GM10266 (cell line): ENCODE measurements around the gene LRGUK.
"Not testable (repeated sequence)": the region's sequence is repeated elsewhere in the genome, so short reads cannot be mapped to it uniquely, and the experiment has no call there.

Experiments used
- DNase-seq: peaks from one replicate; pipeline ENCODE4 v3.0.0; 2012; ENCODE audit errors: extremely low spot score
- CTCF ChIP-seq: IDR thresholded peaks from 2 replicates; pipeline ENCODE4 v1.5.1; 2012; ENCODE audit warnings: mild to moderate bottlenecking, low read depth; ENCODE audit not compliant: control insufficient read depth, insufficient read depth; ENCODE audit errors: missing control alignments

LRGUK gene

GRCh38 chr7:134209322-134210015 lies 82.3 kb downstream of the LRGUK start:
- DNase-seq = no peak
- TF ChIP-seq CTCF = no peak

GRCh38 chr7:134210227-134210626 lies 83.1 kb downstream of the LRGUK start:
- TF ChIP-seq CTCF = no peak

GRCh38 chr7:134210976-134211663 lies 84.0 kb downstream of the LRGUK start:
- no peak for TF ChIP-seq CTCF

More at GRCh38 chr7:134210227-134210626, 83.1 kb downstream of the LRGUK start:
- no peak for DNase-seq

GRCh38 chr7:134211817-134212216 lies 84.7 kb downstream of the LRGUK start:
- no peak for TF ChIP-seq CTCF
- no peak for DNase-seq

More at GRCh38 chr7:134210976-134211663, 84.0 kb downstream of the LRGUK start:
- no peak for DNase-seq

- no peak for TF ChIP-seq CTCF
- no peak for DNase-seq
These were observed 85.7 kb downstream of the LRGUK start for GRCh38 chr7:134212576-134213546.

GRCh38 chr7:134220236-134220635 lies 93.1 kb downstream of the LRGUK start:
- DNase-seq = no peak
- TF ChIP-seq CTCF = no peak

- DNase-seq = not testable (repeated sequence)
These were observed 104.2 kb downstream of the LRGUK start for GRCh38 chr7:134231296-134231695.
